CD4-positive, alpha-beta T cell (primary cell): ENCODE results near the gene KIAA1328. TPM values are rescaled to one million over a fixed set of nuclear protein-coding genes. Genes with fewer than 3 reads are reported as not detected.

ENCODE experiments used
- ATAC-seq: fragments of 200-7000 bp; cut with Tn5 transposase; one replicate; pipeline ENCODE4 v1.10.0; 2022; ENCODE audit warnings: mild to moderate bottlenecking; ENCODE audit not compliant: poor library complexity
- CTCF ChIA-PET: fragments of 350-600 bp; sonication (Branson Sonifier 250); formaldehyde crosslinking; loops from one replicate; lab custom pipeline; 2021; ENCODE audit warnings: antibody characterized with exemption, inconsistent platforms; lab: Charles Lee
- POLR2A ChIA-PET: fragments of 350-600 bp; sonication (Branson Sonifier 250); formaldehyde crosslinking; loops from one replicate; lab custom pipeline; 2021; ENCODE audit warnings: antibody characterized with exemption, inconsistent platforms; lab: Charles Lee
- DNase-seq, 14 experiments: peaks; one replicate each; pipeline ENCODE4 v3.0.0-alpha.2; 2013 to 2020; ENCODE audit warnings: mixed read lengths in 2 of 14
- H3K27ac ChIP-seq, 2 donors: one replicate each; pipeline versions ENCODE4 v1.5.1 to v1.7.0; 2013; ENCODE audit warnings: low read length in 2 of 2, low read depth in 1 of 2, mild to moderate bottlenecking in 1 of 2
- H3K27me3 ChIP-seq, 2 experiments: 1 replicate in 1 of 2; 2 replicates in 1 of 2; pipeline versions ENCODE4 v1.6.1 to v1.7.0; 2013; ENCODE audit warnings: low read length in 2 of 2, control low read depth in 1 of 2, mild to moderate bottlenecking in 1 of 2, moderate library complexity in 1 of 2; ENCODE audit not compliant: insufficient read depth in 2 of 2, control insufficient read depth in 1 of 2
- H3K36me3 ChIP-seq: one replicate; pipeline ENCODE4 v1.6.1; 2013; ENCODE audit warnings: low read length, control low read depth; ENCODE audit not compliant: insufficient read depth
- H3K4me1 ChIP-seq: one replicate; pipeline ENCODE4 v1.6.1; 2013; ENCODE audit warnings: low read length, control low read depth; ENCODE audit not compliant: insufficient read depth
- H3K4me3 ChIP-seq: one replicate; pipeline ENCODE4 v1.5.1; 2013; ENCODE audit warnings: mild to moderate bottlenecking, low read length, moderate library complexity
- H3K9me3 ChIP-seq, 2 experiments: 1 replicate in 1 of 2; 2 replicates in 1 of 2; pipeline versions ENCODE4 v1.6.1 to v1.7.0; 2013; ENCODE audit warnings: low read length in 2 of 2, mild to moderate bottlenecking in 2 of 2, control low read depth in 1 of 2, moderate library complexity in 1 of 2; ENCODE audit not compliant: control insufficient read depth in 1 of 2, insufficient read depth in 1 of 2
- H3K27ac Mint-ChIP-seq: one replicate; pipeline ENCODE4 v1.8.0; 2020; ENCODE audit warnings: mixed read lengths
- H3K27me3 Mint-ChIP-seq: one replicate; pipeline ENCODE4 v1.8.0; 2021; ENCODE audit warnings: mixed read lengths
- H3K36me3 Mint-ChIP-seq: one replicate; pipeline ENCODE4 v1.8.0; 2021; ENCODE audit warnings: low read depth, mixed read lengths
- H3K4me1 Mint-ChIP-seq: one replicate; pipeline ENCODE4 v1.8.0; 2021; ENCODE audit warnings: low read depth, mixed read lengths
- H3K4me3 Mint-ChIP-seq: one replicate; pipeline ENCODE4 v1.8.0; 2020; ENCODE audit warnings: mild to moderate bottlenecking, mixed read lengths
- H3K9me3 Mint-ChIP-seq: one replicate; pipeline ENCODE4 v1.8.0; 2020; ENCODE audit warnings: mixed read lengths
- CTCF ChIP-seq: fragments of 200-600 bp; IDR thresholded peaks from one replicate; pipeline ENCODE4 v1.8.0; 2022; ENCODE audit warnings: antibody characterized with exemption, mild to moderate bottlenecking
- intact Hi-C, 2 experiments: fragments of 100-400 bp; cut with DNase I in 1 of 2; cut with micrococcal nuclease in 1 of 2; formaldehyde crosslinking; loops; one replicate each; pipeline versions ENCODE4 v1.15.1 to v1.9.0; 2023 to 2025; cut with DNase I, micrococcal nuclease
- total RNA-seq, 174 experiments: library from RNA in 2 of 174; stranded (reverse) in 2 of 174; gene quantifications; one replicate each; pipeline ENCODE4 v1.2.3 and lab custom pipeline; 2021 to 2026

The KIAA1328 gene
- total RNA-seq, 2 experiments from 2014 or later, result 8.7 to 9.4 TPM

GRCh38 chr18:37207343-37207742 lies 378.4 kb downstream of the KIAA1328 start:
- ATAC-seq, result no peak
- peaks cover 45% of the 10 kb centered on the region for H3K36me3 Mint-ChIP-seq
- no peak for DNase-seq
- Histone ChIP-seq H3K27me3 (no peaks in the 10 kb centered on the region), H3K9me3 (peaks cover 7 to 8% of the 10 kb centered on the region in 2 experiments), H3K4me1 (no peaks in the 10 kb centered on the region), H3K36me3 (no peaks in the 10 kb centered on the region), H3K4me3 (no peak overlapping the region), H3K27ac (no peak overlapping the region)
- intact Hi-C loops, result no loop called here
- H3K9me3 Mint-ChIP-seq, result peaks cover under 1% of the 10 kb centered on the region
- no peak overlapping the region for H3K4me3 Mint-ChIP-seq
- ChIA-PET POLR2A (no interaction called here), CTCF (no interaction called here)
- TF ChIP-seq CTCF, result no peak
- H3K27me3 Mint-ChIP-seq, result no peaks in the 10 kb centered on the region
- no peak overlapping the region for H3K27ac Mint-ChIP-seq
- H3K4me1 Mint-ChIP-seq, result no peaks in the 10 kb centered on the region

GRCh38 chr18:37210781-37211180 lies 381.9 kb downstream of the KIAA1328 start:
- peaks cover 2% of the 10 kb centered on the region for H3K9me3 Mint-ChIP-seq
- no peaks in the 10 kb centered on the region for H3K27me3 ChIP-seq
- no peak overlapping the region for H3K27ac ChIP-seq
- H3K4me1 Mint-ChIP-seq, result no peaks in the 10 kb centered on the region
- no peaks in the 10 kb centered on the region for H3K4me1 ChIP-seq
- DNase-seq, result no peak
- no peak overlapping the region for H3K4me3 ChIP-seq
- ChIA-PET CTCF (no interaction called here), POLR2A (no interaction called here)
- no peak overlapping the region for H3K4me3 Mint-ChIP-seq
- no peak overlapping the region for H3K27ac Mint-ChIP-seq
- no peaks in the 10 kb centered on the region for H3K27me3 Mint-ChIP-seq
- H3K36me3 Mint-ChIP-seq, result peaks cover 42% of the 10 kb centered on the region
- no peak for TF ChIP-seq CTCF
- H3K9me3 ChIP-seq, result peaks cover 0 to 4% of the 10 kb centered on the region in 2 experiments
- ATAC-seq, result no peak
- no peaks in the 10 kb centered on the region for H3K36me3 ChIP-seq
- intact Hi-C loops, result no loop called here

- ATAC-seq (no peak), DNase-seq (no peak)
- ChIA-PET CTCF (no interaction called here), POLR2A (no interaction called here)
- no peaks in the 10 kb centered on the region for H3K36me3 ChIP-seq
- peaks cover 61% of the 10 kb centered on the region for H3K36me3 Mint-ChIP-seq
- no peak overlapping the region for H3K27ac ChIP-seq
- H3K4me1 ChIP-seq, result no peaks in the 10 kb centered on the region
- H3K4me3 ChIP-seq, result no peak overlapping the region
- H3K9me3 ChIP-seq, result peaks cover 0 to 7% of the 10 kb centered on the region in 2 experiments
- no peak overlapping the region for H3K27ac Mint-ChIP-seq
- H3K4me1 Mint-ChIP-seq, result no peaks in the 10 kb centered on the region
- no peaks in the 10 kb centered on the region for H3K27me3 ChIP-seq
- intact Hi-C loops, result no loop called here
- no peaks in the 10 kb centered on the region for H3K27me3 Mint-ChIP-seq
- TF ChIP-seq CTCF, result no peak
- H3K9me3 Mint-ChIP-seq, result peaks cover 9% of the 10 kb centered on the region
- no peak overlapping the region for H3K4me3 Mint-ChIP-seq
Observed at GRCh38 chr18:37218022-37218590, 389.2 kb downstream of the KIAA1328 start.
